Measurements from ENCODE around the gene MPZL1. TPM values are rescaled to one million over a fixed set of nuclear protein-coding genes. Genes with fewer than 3 reads are reported as not detected.
A peak's percentile ranks its signal among the peaks of the same experiment; 100 is the strongest.

Gene MPZL1
- total RNA-seq, 1 experiment from 2014 or later: 52.9 TPM

DNA sequence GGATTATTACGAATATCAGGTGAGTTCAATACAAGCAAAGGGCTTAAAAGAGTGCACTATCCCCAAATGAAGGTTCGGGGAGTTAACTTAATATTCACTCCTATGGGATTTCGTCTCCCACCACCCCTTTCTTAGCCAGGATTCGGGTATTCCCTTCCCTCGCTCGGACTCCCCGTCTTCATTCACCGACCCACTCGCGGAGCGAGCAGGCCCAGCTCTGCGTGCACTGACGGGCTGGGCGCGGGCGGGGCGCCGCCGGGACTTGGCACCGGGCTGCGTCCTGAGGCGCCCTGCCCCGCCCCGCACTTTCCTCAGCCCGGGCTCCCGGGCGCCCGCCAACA, 7.7 kb upstream of the MPZL1 start:
- no peaks in the 10 kb centered on the region for H3K36me3 ChIP-seq (ENCODE audit: control insufficient read depth in 1 of 2, insufficient read depth in 2 of 2, low read length in 2 of 2)
- H2AFZ ChIP-seq (ENCODE audit: low read depth, low read length, poor library complexity, severe bottlenecking): peak overlapping the region; percentile 77
- no peaks in the 10 kb centered on the region for H4K20me1 ChIP-seq (ENCODE audit: insufficient read depth)
- H3K9me2 ChIP-seq (ENCODE audit: insufficient read depth): no peaks in the 10 kb centered on the region
- peak; percentile 72 for ATAC-seq
- no peaks in the 10 kb centered on the region for H3K79me2 ChIP-seq (ENCODE audit: insufficient read depth, low read length)
- H3K4me2 ChIP-seq (ENCODE audit: low read length): peak overlapping the region; percentile 93
- peak overlapping the region; percentile 49 to 58 for H3K4me3 ChIP-seq (replicated peaks in 1 of 2; ENCODE audit: low read depth in 1 of 2, low read length in 2 of 2)
- peak overlapping the region; percentile 67 for H3K27ac ChIP-seq (ENCODE audit: low read depth, low read length)
- TF ChIP-seq ZFX (IDR thresholded peaks at IDR 0.05): peak; percentile 73; the same call in 1 of the 2 replicates
- TF ChIP-seq SRF (IDR thresholded peaks at IDR 0.05; ENCODE audit: low read depth): no peak
- peaks cover 10 to 32% of the 10 kb centered on the region in 2 experiments for H3K4me1 ChIP-seq (ENCODE audit: control insufficient read depth in 1 of 2, insufficient read depth in 2 of 2, low read length in 2 of 2)
- BruUV-seq (replicated peaks): no TSS peak
- intact Hi-C loops (cut with micrococcal nuclease): loop anchor here (1.0 to 2.0 kb wide), 2 partner anchors 89 to 223 kb away; partner anchors contain the start of genes DCAF6 and MPC2
- RAD21 ChIA-PET (ENCODE audit: low non-redundant PET in 1 of 2, low total read pairs in 2 of 2, uncharacterized antibody in 2 of 2, unreplicated experiment in 2 of 2): no interaction called here
- no peaks in the 10 kb centered on the region for H3K9me3 ChIP-seq (ENCODE audit: control insufficient read depth in 1 of 2, insufficient read depth in 1 of 2, low read depth in 1 of 2, low read length in 2 of 2)
- peak overlapping the region; percentile 74 for H3K9ac ChIP-seq (ENCODE audit: low read length)
- CTCF ChIA-PET: interaction anchor here (2.2 kb wide), 1 partner anchor 368 kb away, joined by 7 read pairs; no protein-coding TSS in a partner anchor
- POLR2A ChIA-PET: interaction anchor here (1.6 kb wide), 1 partner anchor 17 kb away, joined by 5 read pairs; no protein-coding TSS in a partner anchor
- no peaks in the 10 kb centered on the region for H3K27me3 ChIP-seq (ENCODE audit: insufficient read depth, low read length)
- no peak for DNase-seq (ENCODE audit: low read depth, low spot score)

DNA sequence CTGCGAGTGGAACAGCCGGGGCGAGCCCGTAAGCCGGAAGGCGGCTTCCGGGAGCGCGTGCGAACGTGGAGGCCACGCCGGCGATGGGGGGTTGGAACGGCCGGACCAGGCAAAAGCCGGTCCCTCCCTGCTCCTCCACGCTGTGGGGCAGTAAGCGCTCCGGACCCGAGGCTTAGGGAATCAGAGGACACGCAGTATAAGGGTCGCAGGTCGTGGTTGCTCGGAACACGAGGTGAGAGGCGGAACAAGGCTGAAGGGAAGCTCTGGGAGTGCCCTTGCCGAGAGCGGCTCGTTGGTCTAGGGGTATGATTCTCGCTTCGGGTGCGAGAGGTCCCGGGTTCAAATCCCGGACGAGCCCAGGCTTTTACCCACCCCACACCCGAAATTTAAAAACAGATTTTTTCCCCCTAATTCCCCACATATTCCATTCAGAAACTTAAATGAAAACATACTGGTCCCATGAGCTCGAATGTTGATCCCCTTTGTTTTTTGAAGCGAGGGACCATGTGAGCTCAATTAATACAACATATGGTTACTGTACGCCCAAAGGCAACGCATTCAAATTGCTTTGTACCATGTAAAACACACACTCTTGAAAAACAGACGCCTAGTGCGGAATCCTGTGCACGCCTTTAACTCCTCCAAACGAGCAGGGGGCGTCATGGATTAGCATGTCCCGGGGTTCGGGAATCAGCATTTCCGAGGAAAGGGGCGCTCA, 7.2 kb upstream of the MPZL1 start:
- no TSS peak for BruUV-seq (replicated peaks)
- H4K20me1 ChIP-seq (ENCODE audit: insufficient read depth): no peaks in the 10 kb centered on the region

More for the DNA sequence above, 7.2 kb upstream of the MPZL1 start:
- peaks cover 10 to 32% of the 10 kb centered on the region in 2 experiments for H3K4me1 ChIP-seq (ENCODE audit: control insufficient read depth in 1 of 2, insufficient read depth in 2 of 2, low read length in 2 of 2)
- RAD21 ChIA-PET (ENCODE audit: low non-redundant PET in 1 of 2, low total read pairs in 2 of 2, uncharacterized antibody in 2 of 2, unreplicated experiment in 2 of 2): no interaction called here
- H3K4me2 ChIP-seq (ENCODE audit: low read length): peak overlapping the region; percentile 93
- H3K36me3 ChIP-seq (ENCODE audit: control insufficient read depth in 1 of 2, insufficient read depth in 2 of 2, low read length in 2 of 2): no peaks in the 10 kb centered on the region
- H2AFZ ChIP-seq (ENCODE audit: low read depth, low read length, poor library complexity, severe bottlenecking): peak overlapping the region; percentile 80
- H3K9me3 ChIP-seq (ENCODE audit: control insufficient read depth in 1 of 2, insufficient read depth in 1 of 2, low read depth in 1 of 2, low read length in 2 of 2): no peaks in the 10 kb centered on the region
- peak overlapping the region; percentile 49 to 58 for H3K4me3 ChIP-seq (replicated peaks in 1 of 2; ENCODE audit: low read depth in 1 of 2, low read length in 2 of 2)
- no peak for TF ChIP-seq ELF1 (IDR thresholded peaks at IDR 0.05; ENCODE audit: borderline replicate concordance, low read depth)
- TF ChIP-seq, protein P1, sequence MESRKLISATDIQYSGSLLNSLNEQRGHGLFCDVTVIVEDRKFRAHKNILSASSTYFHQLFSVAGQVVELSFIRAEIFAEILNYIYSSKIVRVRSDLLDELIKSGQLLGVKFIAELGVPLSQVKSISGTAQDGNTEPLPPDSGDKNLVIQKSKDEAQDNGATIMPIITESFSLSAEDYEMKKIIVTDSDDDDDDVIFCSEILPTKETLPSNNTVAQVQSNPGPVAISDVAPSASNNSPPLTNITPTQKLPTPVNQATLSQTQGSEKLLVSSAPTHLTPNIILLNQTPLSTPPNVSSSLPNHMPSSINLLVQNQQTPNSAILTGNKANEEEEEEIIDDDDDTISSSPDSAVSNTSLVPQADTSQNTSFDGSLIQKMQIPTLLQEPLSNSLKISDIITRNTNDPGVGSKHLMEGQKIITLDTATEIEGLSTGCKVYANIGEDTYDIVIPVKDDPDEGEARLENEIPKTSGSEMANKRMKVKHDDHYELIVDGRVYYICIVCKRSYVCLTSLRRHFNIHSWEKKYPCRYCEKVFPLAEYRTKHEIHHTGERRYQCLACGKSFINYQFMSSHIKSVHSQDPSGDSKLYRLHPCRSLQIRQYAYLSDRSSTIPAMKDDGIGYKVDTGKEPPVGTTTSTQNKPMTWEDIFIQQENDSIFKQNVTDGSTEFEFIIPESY (IDR thresholded peaks at IDR 0.05; ENCODE audit: extremely low read depth, insufficient replicate concordance, low read length): peak; percentile 26
- TF ChIP-seq ZFX (IDR thresholded peaks at IDR 0.05): peak; percentile 43; the same call in 1 of the 2 replicates
- ATAC-seq (peak; percentile 71), DNase-seq (ENCODE audit: low read depth, low spot score) (peak; percentile 76)
- H3K9ac ChIP-seq (ENCODE audit: low read length): peak overlapping the region; percentile 74
- no peaks in the 10 kb centered on the region for H3K9me2 ChIP-seq (ENCODE audit: insufficient read depth)
- CTCF ChIA-PET: interaction anchor here (0.6 to 2.2 kb wide), 3 partner anchors 156 to 368 kb away, joined by 3 to 7 read pairs (median 3); no protein-coding TSS in a partner anchor
- POLR2A ChIA-PET: interaction anchor here (1.2 to 1.6 kb wide), 2 partner anchors 16 to 17 kb away, joined by 4 to 5 read pairs; no protein-coding TSS in a partner anchor
- H3K27ac ChIP-seq (ENCODE audit: low read depth, low read length): peak overlapping the region; percentile 67
- no peaks in the 10 kb centered on the region for H3K27me3 ChIP-seq (ENCODE audit: insufficient read depth, low read length)
- intact Hi-C loops (cut with micrococcal nuclease): loop anchor here (1.0 to 2.0 kb wide), 3 partner anchors 89 to 368 kb away; partner anchors contain the start of genes DCAF6 and MPC2
- no peaks in the 10 kb centered on the region for H3K79me2 ChIP-seq (ENCODE audit: insufficient read depth, low read length)
